ENCODE data around the gene DLGAP1.

DNA sequence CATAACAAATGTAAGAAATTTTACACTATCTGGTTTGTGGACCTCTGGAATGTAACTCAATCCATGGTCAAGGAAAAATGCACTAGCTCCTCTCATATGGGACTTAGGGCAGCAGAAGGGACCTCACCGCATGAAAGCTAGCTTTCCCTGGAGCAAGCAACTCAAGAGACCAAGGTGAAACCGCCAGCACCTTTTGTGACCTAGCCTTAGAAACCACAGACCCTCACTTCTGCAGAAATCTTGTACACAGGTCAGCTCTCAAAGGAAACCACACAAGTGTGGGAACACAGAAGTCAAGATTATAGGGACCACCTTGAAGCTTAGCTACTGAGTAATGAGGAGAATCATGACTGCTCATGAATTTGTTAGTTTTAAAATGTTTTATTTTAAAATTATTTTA is 222.5 kb downstream of the DLGAP1 start:
- TF ChIP-seq ZNF670 (tag by site-specific recombination; IDR thresholded peaks at IDR 0.05; ENCODE audit: low read depth) (no peak), ZNF473 (tag by site-specific recombination; IDR thresholded peaks at IDR 0.05) (no peak), ZNF501 (tag by site-specific recombination; IDR thresholded peaks at IDR 0.05) (no peak), BCL11A (tag by site-specific recombination; IDR thresholded peaks at IDR 0.05; ENCODE audit: low read depth) (no peak), ZXDB (tag by site-specific recombination; IDR thresholded peaks at IDR 0.05) (no peak), CTCF (tag by site-specific recombination; IDR thresholded peaks at IDR 0.05) (no peak)
- TF ChIP-seq, protein P1, sequence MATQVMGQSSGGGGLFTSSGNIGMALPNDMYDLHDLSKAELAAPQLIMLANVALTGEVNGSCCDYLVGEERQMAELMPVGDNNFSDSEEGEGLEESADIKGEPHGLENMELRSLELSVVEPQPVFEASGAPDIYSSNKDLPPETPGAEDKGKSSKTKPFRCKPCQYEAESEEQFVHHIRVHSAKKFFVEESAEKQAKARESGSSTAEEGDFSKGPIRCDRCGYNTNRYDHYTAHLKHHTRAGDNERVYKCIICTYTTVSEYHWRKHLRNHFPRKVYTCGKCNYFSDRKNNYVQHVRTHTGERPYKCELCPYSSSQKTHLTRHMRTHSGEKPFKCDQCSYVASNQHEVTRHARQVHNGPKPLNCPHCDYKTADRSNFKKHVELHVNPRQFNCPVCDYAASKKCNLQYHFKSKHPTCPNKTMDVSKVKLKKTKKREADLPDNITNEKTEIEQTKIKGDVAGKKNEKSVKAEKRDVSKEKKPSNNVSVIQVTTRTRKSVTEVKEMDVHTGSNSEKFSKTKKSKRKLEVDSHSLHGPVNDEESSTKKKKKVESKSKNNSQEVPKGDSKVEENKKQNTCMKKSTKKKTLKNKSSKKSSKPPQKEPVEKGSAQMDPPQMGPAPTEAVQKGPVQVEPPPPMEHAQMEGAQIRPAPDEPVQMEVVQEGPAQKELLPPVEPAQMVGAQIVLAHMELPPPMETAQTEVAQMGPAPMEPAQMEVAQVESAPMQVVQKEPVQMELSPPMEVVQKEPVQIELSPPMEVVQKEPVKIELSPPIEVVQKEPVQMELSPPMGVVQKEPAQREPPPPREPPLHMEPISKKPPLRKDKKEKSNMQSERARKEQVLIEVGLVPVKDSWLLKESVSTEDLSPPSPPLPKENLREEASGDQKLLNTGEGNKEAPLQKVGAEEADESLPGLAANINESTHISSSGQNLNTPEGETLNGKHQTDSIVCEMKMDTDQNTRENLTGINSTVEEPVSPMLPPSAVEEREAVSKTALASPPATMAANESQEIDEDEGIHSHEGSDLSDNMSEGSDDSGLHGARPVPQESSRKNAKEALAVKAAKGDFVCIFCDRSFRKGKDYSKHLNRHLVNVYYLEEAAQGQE (tag by site-specific recombination; IDR thresholded peaks at IDR 0.05): no peak
